Measurements from ENCODE around the gene AKAP8. TPM values are rescaled to one million over a fixed set of nuclear protein-coding genes. Genes with fewer than 3 reads are reported as not detected.

AKAP8 gene
- total and polyA plus RNA-seq, 9 of the 15 experiments (the other 6 are each of a cell fraction or from before 2014, with no cell fraction given) = 3.4 to 56.5 (median 15.0) TPM

GRCh38 chr19:15379083-15379998, at the start of gene AKAP8 (continued):
- TF ChIP-seq CREB3L1 (IDR thresholded peaks at IDR 0.05; ENCODE audit: borderline replicate concordance, low read depth) (no peak), MNT (conservative IDR thresholded peaks at IDR 0.05) (peak; percentile 28 to 67; a peak in 3 of 4 replicates), SP2 (IDR thresholded peaks at IDR 0.05; ENCODE audit: extremely low read depth, low read depth, low read length, poor library complexity, severe bottlenecking) (peak; percentile 88), RCOR1 (IDR thresholded peaks at IDR 0.05; ENCODE audit: borderline replicate concordance in 1 of 2, low read depth in 2 of 2, low read length in 2 of 2) (no peak; a peak in 1 of 4 replicates), FOXK2 (conservative IDR thresholded peaks at IDR 0.05 in 1 of 2, IDR thresholded peaks at IDR 0.05 in 1 of 2; ENCODE audit: low read depth in 2 of 2) (no peak), POLR3G (IDR thresholded peaks at IDR 0.05; ENCODE audit: extremely low read depth, insufficient read length, insufficient replicate concordance) (no peak), FOXA3 (CRISPR knock-in tag; conservative IDR thresholded peaks at IDR 0.05 in 1 of 2, IDR thresholded peaks at IDR 0.05 in 1 of 2) (0 out of 4 replicates have a peak, but pooled peaks of 1 of the 2 experiments have one; percentile 49), SIN3A (IDR thresholded peaks at IDR 0.05; ENCODE audit: borderline replicate concordance in 2 of 2, control insufficient read depth in 1 of 2, low read depth in 2 of 2, low read length in 2 of 2) (peak; percentile 41 to 55; a peak in 1 of 4 replicates), ZBTB17 (CRISPR knock-in tag; IDR thresholded peaks at IDR 0.05) (no peak; the same call in 1 of the 2 replicates), ZNF551 (CRISPR knock-in tag; IDR thresholded peaks at IDR 0.05) (no peak), CBFB (CRISPR knock-in tag; IDR thresholded peaks at IDR 0.05) (no peak), ZNF583 (CRISPR knock-in tag; IDR thresholded peaks at IDR 0.05) (no peak), MCM3 (IDR thresholded peaks at IDR 0.05) (no peak), U2AF1 (optimal IDR thresholded peaks at IDR 0.05; ENCODE audit: low read depth, low read length) (peak; percentile 87), HNRNPUL1 (IDR thresholded peaks at IDR 0.05; ENCODE audit: low read length) (no peak), E2F8 (IDR thresholded peaks at IDR 0.05; ENCODE audit: low read depth, partially characterized antibody) (no peak)
- TF ChIP-seq, protein P1, sequence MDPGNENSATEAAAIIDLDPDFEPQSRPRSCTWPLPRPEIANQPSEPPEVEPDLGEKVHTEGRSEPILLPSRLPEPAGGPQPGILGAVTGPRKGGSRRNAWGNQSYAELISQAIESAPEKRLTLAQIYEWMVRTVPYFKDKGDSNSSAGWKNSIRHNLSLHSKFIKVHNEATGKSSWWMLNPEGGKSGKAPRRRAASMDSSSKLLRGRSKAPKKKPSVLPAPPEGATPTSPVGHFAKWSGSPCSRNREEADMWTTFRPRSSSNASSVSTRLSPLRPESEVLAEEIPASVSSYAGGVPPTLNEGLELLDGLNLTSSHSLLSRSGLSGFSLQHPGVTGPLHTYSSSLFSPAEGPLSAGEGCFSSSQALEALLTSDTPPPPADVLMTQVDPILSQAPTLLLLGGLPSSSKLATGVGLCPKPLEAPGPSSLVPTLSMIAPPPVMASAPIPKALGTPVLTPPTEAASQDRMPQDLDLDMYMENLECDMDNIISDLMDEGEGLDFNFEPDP (CRISPR knock-in tag; IDR thresholded peaks at IDR 0.05) = no peak
